Panc1 (cell line): Measurements from ENCODE around the gene CCDC110.

ENCODE experiments used
- TF ChIP-seq, protein P1 (sequence below): fragments of 450-650 bp; IDR thresholded peaks from 2 replicates; pipeline ENCODE4 v1.5.1; 2017; ENCODE audit warnings: mild to moderate bottlenecking
- TF ChIP-seq, protein P2 (sequence below), 2 experiments: IDR thresholded peaks; 2 replicates each; pipeline ENCODE4 v1.6.1; 2011 to 2012; ENCODE audit warnings: low read depth in 2 of 2, control low read depth in 1 of 2, low read length in 1 of 2, mild to moderate bottlenecking in 1 of 2, moderate library complexity in 1 of 2; ENCODE audit not compliant: insufficient read depth in 1 of 2

DNA sequence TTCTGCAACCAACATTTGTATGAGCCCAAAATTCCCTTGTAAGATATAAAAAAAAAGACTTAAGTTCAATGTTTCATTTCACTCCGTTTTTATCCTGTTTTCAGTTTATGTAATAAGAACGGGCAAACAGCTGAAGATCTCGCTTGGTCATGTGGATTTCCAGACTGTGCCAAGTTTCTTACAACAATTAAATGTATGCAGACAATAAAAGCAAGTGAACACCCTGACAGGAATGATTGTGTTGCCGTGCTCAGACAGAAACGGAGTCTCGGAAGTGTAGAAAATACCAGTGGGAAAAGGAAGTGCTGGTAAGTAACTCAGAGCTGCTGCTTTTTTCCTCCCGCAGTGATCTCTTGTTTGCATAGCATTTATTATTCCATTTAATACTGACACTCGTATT, 72.1 kb downstream of the CCDC110 start:
- TF ChIP-seq, protein P1, sequence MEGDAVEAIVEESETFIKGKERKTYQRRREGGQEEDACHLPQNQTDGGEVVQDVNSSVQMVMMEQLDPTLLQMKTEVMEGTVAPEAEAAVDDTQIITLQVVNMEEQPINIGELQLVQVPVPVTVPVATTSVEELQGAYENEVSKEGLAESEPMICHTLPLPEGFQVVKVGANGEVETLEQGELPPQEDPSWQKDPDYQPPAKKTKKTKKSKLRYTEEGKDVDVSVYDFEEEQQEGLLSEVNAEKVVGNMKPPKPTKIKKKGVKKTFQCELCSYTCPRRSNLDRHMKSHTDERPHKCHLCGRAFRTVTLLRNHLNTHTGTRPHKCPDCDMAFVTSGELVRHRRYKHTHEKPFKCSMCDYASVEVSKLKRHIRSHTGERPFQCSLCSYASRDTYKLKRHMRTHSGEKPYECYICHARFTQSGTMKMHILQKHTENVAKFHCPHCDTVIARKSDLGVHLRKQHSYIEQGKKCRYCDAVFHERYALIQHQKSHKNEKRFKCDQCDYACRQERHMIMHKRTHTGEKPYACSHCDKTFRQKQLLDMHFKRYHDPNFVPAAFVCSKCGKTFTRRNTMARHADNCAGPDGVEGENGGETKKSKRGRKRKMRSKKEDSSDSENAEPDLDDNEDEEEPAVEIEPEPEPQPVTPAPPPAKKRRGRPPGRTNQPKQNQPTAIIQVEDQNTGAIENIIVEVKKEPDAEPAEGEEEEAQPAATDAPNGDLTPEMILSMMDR, result no peak
- TF ChIP-seq, protein P2, sequence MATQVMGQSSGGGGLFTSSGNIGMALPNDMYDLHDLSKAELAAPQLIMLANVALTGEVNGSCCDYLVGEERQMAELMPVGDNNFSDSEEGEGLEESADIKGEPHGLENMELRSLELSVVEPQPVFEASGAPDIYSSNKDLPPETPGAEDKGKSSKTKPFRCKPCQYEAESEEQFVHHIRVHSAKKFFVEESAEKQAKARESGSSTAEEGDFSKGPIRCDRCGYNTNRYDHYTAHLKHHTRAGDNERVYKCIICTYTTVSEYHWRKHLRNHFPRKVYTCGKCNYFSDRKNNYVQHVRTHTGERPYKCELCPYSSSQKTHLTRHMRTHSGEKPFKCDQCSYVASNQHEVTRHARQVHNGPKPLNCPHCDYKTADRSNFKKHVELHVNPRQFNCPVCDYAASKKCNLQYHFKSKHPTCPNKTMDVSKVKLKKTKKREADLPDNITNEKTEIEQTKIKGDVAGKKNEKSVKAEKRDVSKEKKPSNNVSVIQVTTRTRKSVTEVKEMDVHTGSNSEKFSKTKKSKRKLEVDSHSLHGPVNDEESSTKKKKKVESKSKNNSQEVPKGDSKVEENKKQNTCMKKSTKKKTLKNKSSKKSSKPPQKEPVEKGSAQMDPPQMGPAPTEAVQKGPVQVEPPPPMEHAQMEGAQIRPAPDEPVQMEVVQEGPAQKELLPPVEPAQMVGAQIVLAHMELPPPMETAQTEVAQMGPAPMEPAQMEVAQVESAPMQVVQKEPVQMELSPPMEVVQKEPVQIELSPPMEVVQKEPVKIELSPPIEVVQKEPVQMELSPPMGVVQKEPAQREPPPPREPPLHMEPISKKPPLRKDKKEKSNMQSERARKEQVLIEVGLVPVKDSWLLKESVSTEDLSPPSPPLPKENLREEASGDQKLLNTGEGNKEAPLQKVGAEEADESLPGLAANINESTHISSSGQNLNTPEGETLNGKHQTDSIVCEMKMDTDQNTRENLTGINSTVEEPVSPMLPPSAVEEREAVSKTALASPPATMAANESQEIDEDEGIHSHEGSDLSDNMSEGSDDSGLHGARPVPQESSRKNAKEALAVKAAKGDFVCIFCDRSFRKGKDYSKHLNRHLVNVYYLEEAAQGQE (IDR thresholded peaks at IDR 0.05; ENCODE audit: insufficient read depth in 1 of 2, low read depth in 2 of 2, low read length in 1 of 2), result no peak
